Hepatocyte (in vitro differentiated cells): ENCODE results near the gene ILDR2.

ENCODE experiments used
- EZH2 ChIP-seq: fragments of 200-600 bp; sonication (generic); IDR thresholded peaks from 2 replicates; pipeline ENCODE4 v1.6.1; 2016; ENCODE audit warnings: antibody characterized with exemption, mild to moderate bottlenecking, borderline replicate concordance
- EZH2phosphoT487 ChIP-seq: fragments of 200-600 bp; sonication (generic); IDR thresholded peaks from one replicate; pipeline ENCODE4 v1.6.1; 2018; ENCODE audit warnings: antibody characterized with exemption, mild to moderate bottlenecking, low read depth, moderate library complexity; ENCODE audit not compliant: unreplicated experiment, severe bottlenecking
- TF ChIP-seq, protein P1 (sequence below): fragments of 200-600 bp; sonication (generic); IDR thresholded peaks from 2 replicates; pipeline ENCODE4 v1.5.1; 2016; ENCODE audit warnings: antibody characterized with exemption, mild to moderate bottlenecking; ENCODE audit not compliant: poor library complexity

DNA sequence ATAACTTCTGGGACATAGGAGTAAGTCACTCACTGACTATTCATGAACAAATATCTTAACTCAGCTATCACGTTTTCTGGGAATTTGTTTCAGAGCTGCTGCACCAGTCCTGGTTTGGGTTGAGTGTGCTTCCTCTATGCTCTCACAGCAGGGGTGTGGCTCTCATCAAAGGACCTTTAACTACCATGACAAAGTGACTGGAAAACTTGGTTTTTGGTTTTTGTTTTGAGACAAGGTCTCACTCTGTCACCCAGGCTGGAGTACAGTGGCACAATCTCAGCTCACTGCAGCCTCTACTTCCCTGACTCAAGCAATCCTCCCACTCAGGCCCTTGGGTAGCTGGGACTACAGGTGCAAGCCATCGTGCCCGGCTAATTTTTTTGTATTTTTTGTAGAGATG, 4.1 kb downstream of the ILDR2 start:
- TF ChIP-seq, protein P1, sequence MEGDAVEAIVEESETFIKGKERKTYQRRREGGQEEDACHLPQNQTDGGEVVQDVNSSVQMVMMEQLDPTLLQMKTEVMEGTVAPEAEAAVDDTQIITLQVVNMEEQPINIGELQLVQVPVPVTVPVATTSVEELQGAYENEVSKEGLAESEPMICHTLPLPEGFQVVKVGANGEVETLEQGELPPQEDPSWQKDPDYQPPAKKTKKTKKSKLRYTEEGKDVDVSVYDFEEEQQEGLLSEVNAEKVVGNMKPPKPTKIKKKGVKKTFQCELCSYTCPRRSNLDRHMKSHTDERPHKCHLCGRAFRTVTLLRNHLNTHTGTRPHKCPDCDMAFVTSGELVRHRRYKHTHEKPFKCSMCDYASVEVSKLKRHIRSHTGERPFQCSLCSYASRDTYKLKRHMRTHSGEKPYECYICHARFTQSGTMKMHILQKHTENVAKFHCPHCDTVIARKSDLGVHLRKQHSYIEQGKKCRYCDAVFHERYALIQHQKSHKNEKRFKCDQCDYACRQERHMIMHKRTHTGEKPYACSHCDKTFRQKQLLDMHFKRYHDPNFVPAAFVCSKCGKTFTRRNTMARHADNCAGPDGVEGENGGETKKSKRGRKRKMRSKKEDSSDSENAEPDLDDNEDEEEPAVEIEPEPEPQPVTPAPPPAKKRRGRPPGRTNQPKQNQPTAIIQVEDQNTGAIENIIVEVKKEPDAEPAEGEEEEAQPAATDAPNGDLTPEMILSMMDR, result no peak
- TF ChIP-seq EZH2phosphoT487, result no peak
- no peak for TF ChIP-seq EZH2
